ENCODE data around the gene MSANTD4.

DNA sequence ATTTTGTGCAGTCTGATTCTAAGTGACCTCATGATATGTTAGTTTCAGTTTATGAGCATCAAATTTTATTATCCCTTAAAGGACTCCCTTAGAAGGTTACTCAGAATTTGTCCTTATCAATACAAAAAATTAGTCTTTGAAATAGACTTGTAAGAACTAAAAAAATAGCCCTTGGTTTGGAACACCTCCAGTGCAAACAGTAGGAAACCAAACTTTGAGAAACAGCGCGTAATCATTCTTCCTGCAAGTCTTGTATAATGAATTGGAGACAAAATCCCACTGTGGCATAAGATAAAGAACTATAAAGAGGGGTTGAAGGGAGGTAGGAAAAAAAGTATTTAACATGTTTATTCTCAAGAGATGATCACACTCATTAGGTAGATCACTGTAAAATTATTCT is 10.8 kb upstream of the MSANTD4 start:
- TF ChIP-seq EZH2 (IDR thresholded peaks at IDR 0.05) (no peak), POLR2AphosphoS5 (IDR thresholded peaks at IDR 0.05; ENCODE audit: borderline replicate concordance, low read depth, low read length) (no peak), FOXP2 (optimal IDR thresholded peaks at IDR 0.05; ENCODE audit: control extremely low read depth, extremely low read length, insufficient read depth) (no peak)

Measured in SK-N-MC (cell line).